Measurements from ENCODE around the gene TGM5. TPM values are rescaled to one million over a fixed set of nuclear protein-coding genes. Genes with fewer than 3 reads are reported as not detected.

TGM5 gene
- total and polyA plus RNA-seq, 2 donors (not counting 1 experiment from before 2014, with no cell fraction given) = 0.42 TPM; not detected in 1

GRCh38 chr15:43220991-43221403 is 45.7 kb downstream of the TGM5 start, which contains the start of gene EPB42:
EPB42 (minus strand) TSS chr15:43221018; CDS start chr15:43220825, 193 bp downstream.
- WGBS (ENCODE audit: insufficient coverage) = 100% methylated on average over 1 of the region's 3 CpGs
- TF ChIP-seq EZH2 (IDR thresholded peaks at IDR 0.05; ENCODE audit: borderline replicate concordance, insufficient read depth, low read depth, low read length, poor library complexity, severe bottlenecking) = no peak
- no peak for TF ChIP-seq CTCF (IDR thresholded peaks at IDR 0.05)

More at GRCh38 chr15:43220991-43221403, 45.7 kb downstream of the TGM5 start, which contains the start of gene EPB42:
- Histone ChIP-seq H3K9me3 (ENCODE audit: control extremely low read depth in 1 of 3, control insufficient read depth in 2 of 3, insufficient read depth in 1 of 3, low read length in 2 of 3) (no peaks in the 10 kb centered on the region), H3K27me3 (replicated peaks in 1 of 4; ENCODE audit: control extremely low read depth in 1 of 4, control insufficient read depth in 3 of 4, insufficient read depth in 4 of 4, low read length in 3 of 4) (no peaks in the 10 kb centered on the region), H3K4me1 (ENCODE audit: control insufficient read depth in 2 of 2, insufficient read depth in 2 of 2, low read length in 2 of 2) (peaks cover 0 to 7% of the 10 kb centered on the region in 2 donors), H3K79me2 (ENCODE audit: control insufficient read depth, insufficient read depth, low read length) (no peaks in the 10 kb centered on the region), H4K20me1 (ENCODE audit: control insufficient read depth, insufficient read depth, low read length, poor library complexity, severe bottlenecking) (no peaks in the 10 kb centered on the region), H3K4me2 (replicated peaks; ENCODE audit: low read depth, low read length, poor library complexity, severe bottlenecking) (no peak within 1 kb of the TSS), H2AFZ (ENCODE audit: insufficient read depth, low read depth, low read length, poor library complexity, severe bottlenecking) (no peak within 1 kb of the TSS), H3K36me3 (replicated peaks in 1 of 2; ENCODE audit: control extremely low read depth in 1 of 2, control insufficient read depth in 1 of 2, extremely low read depth in 1 of 2, insufficient read depth in 2 of 2, low read length in 1 of 2) (no peaks in the 10 kb centered on the region), H3K4me3 (ENCODE audit: control extremely low read depth in 1 of 5, extremely low read depth in 1 of 5, insufficient read depth in 1 of 5, low read depth in 2 of 5, low read length in 4 of 5) (no peak within 1 kb of the TSS), H3K27ac (ENCODE audit: low read length in 2 of 2) (no peak within 1 kb of the TSS), H3K9ac (ENCODE audit: low read length) (no peak within 1 kb of the TSS)
- Mint-ChIP-seq H3K4me1 (peaks cover 7% of the 10 kb centered on the region), H3K9me3 (ENCODE audit: insufficient read depth) (peaks cover 2% of the 10 kb centered on the region), H3K27ac (no peak within 1 kb of the TSS), H3K4me3 (no peak within 1 kb of the TSS), H3K27me3 (peaks cover 10% of the 10 kb centered on the region)
- POLR2A ChIA-PET = no interaction called here
- DNase-seq (no peak), ATAC-seq (ENCODE audit: low read depth) (no peak)
- intact Hi-C loops (cut with micrococcal nuclease) = no loop called here
- CTCF ChIA-PET = interaction anchor here (19.7 kb wide), 1 partner anchor 63 kb away, joined by 549 read pairs; no protein-coding TSS in a partner anchor
